ENCODE results near the gene ANK2.

- TF ChIP-seq POLR2A (IDR thresholded peaks at IDR 0.05) = no peak
- TF ChIP-seq, protein P1, sequence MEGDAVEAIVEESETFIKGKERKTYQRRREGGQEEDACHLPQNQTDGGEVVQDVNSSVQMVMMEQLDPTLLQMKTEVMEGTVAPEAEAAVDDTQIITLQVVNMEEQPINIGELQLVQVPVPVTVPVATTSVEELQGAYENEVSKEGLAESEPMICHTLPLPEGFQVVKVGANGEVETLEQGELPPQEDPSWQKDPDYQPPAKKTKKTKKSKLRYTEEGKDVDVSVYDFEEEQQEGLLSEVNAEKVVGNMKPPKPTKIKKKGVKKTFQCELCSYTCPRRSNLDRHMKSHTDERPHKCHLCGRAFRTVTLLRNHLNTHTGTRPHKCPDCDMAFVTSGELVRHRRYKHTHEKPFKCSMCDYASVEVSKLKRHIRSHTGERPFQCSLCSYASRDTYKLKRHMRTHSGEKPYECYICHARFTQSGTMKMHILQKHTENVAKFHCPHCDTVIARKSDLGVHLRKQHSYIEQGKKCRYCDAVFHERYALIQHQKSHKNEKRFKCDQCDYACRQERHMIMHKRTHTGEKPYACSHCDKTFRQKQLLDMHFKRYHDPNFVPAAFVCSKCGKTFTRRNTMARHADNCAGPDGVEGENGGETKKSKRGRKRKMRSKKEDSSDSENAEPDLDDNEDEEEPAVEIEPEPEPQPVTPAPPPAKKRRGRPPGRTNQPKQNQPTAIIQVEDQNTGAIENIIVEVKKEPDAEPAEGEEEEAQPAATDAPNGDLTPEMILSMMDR (IDR thresholded peaks at IDR 0.05) = no peak
Measured at GRCh38 chr4:113077575-113077974, 28.1 kb downstream of the ANK2 start.

All from uterus (tissue), 2 donors.